GM12878 (cell line): ENCODE measurements around the gene PCK1. TPM values are rescaled to one million over a fixed set of nuclear protein-coding genes. Genes with fewer than 3 reads are reported as not detected.

ENCODE experiments used
- ATAC-seq: fragments of 200-7000 bp; cut with Tn5 transposase; 3 replicates; pipeline ENCODE4 v1.9.1; 2020; ENCODE audit warnings: mild to moderate bottlenecking, moderate library complexity
- BruUV-seq: library from RNA; stranded (reverse); fragments of 400-500 nt; replicated peaks from 2 replicates; lab custom pipeline; 2021; lab: Mats Ljungman, UMichigan
- CTCF ChIA-PET: fragments of 300-600 bp; sonication (Branson Sonifier 250); formaldehyde crosslinking; extraction: SDS; loops from one replicate; lab custom pipeline; 2021; ENCODE audit warnings: inconsistent platforms; lab: Yijun Ruan, JAX
- POLR2A ChIA-PET: fragments of 350-600 bp; formaldehyde crosslinking; extraction: SDS; loops from one replicate; lab custom pipeline; 2021; ENCODE audit warnings: inconsistent platforms; lab: Charles Lee
- RAD21 ChIA-PET: fragments of 300-600 bp; sonication (Branson Sonifier 250); formaldehyde crosslinking; loops from one replicate; lab custom pipeline; 2023; ENCODE audit warnings: antibody characterized with exemption; ENCODE audit not compliant: unreplicated experiment; lab: Charles Lee
- SMC1A ChIA-PET: fragments of 300-600 bp; sonication (Branson Sonifier 250); formaldehyde crosslinking; loops from one replicate; lab custom pipeline; 2023; ENCODE audit not compliant: unreplicated experiment, uncharacterized antibody; lab: Charles Lee
- DNase-seq: peaks from one replicate; pipeline ENCODE4 v3.0.0-alpha.2; 2011; ENCODE audit warnings: low read depth, low spot score
- FAIRE-seq: peaks from 3 replicates; lab custom pipeline; 2011; peaks lifted over from hg19 to GRCh38; lab: Jason Lieb, UNC
- H2AFZ ChIP-seq: 2 replicates; pipeline ENCODE4 v1.6.0; 2011; ENCODE audit warnings: low read depth, low read length, control low read depth; ENCODE audit not compliant: control insufficient read depth
- H3K27ac ChIP-seq: 2 replicates; pipeline ENCODE4 v1.5.1; 2011; ENCODE audit warnings: control low read depth; ENCODE audit not compliant: control insufficient read depth, insufficient read depth
- H3K27me3 ChIP-seq, 2 experiments: replicated peaks in 1 of 2; 2 replicates each; pipeline versions ENCODE4 v1.6.0 to v1.6.1; 2011; ENCODE audit warnings: low read length in 1 of 2; ENCODE audit not compliant: control insufficient read depth in 2 of 2, insufficient read depth in 2 of 2
- H3K36me3 ChIP-seq, 2 experiments: 2 replicates each; pipeline ENCODE4 v1.5.1; 2011; ENCODE audit warnings: low read length in 1 of 2; ENCODE audit not compliant: control insufficient read depth in 2 of 2, insufficient read depth in 2 of 2
- H3K4me1 ChIP-seq: 2 replicates; pipeline ENCODE4 v1.6.1; 2011; ENCODE audit warnings: mild to moderate bottlenecking, low read length, moderate library complexity, mixed read lengths; ENCODE audit not compliant: control insufficient read depth, insufficient read depth
- H3K4me2 ChIP-seq: 2 replicates; pipeline ENCODE4 v1.6.0; 2011; ENCODE audit warnings: control low read depth; ENCODE audit not compliant: control insufficient read depth, insufficient read depth
- H3K4me3 ChIP-seq: fragments of 200-600 bp; sonication (generic); 2 replicates; pipeline ENCODE4 v1.5.1; 2016
- H3K79me2 ChIP-seq: 2 replicates; pipeline ENCODE4 v1.6.0; 2011; ENCODE audit warnings: low read length; ENCODE audit not compliant: control insufficient read depth, insufficient read depth
- H3K9ac ChIP-seq: 2 replicates; pipeline ENCODE4 v1.8.0; 2011; ENCODE audit warnings: low read length, control low read depth, mixed read lengths; ENCODE audit not compliant: control insufficient read depth, insufficient read depth
- H3K9me3 ChIP-seq: replicated peaks from 3 replicates; pipeline ENCODE4 v1.5.1; 2011; ENCODE audit warnings: mild to moderate bottlenecking, low read length; ENCODE audit not compliant: control insufficient read depth, insufficient read depth
- H4K20me1 ChIP-seq: 2 replicates; pipeline ENCODE4 v1.6.0; 2011; ENCODE audit not compliant: control insufficient read depth, insufficient read depth
- ATF3 ChIP-seq: IDR thresholded peaks from 2 replicates; pipeline ENCODE4 v1.6.1; 2011; ENCODE audit warnings: low read depth, mild to moderate bottlenecking, low read length, moderate library complexity, borderline replicate concordance; ENCODE audit errors: extremely low read depth
- CHD2 ChIP-seq: IDR thresholded peaks from 2 replicates; pipeline ENCODE4 v1.6.1; 2011; ENCODE audit warnings: low read depth, low read length, improper control_type of control experiment, borderline replicate concordance
- FOXM1 ChIP-seq: IDR thresholded peaks from 2 replicates; pipeline ENCODE4 v1.6.1; 2012; ENCODE audit warnings: low read depth, mild to moderate bottlenecking, inconsistent platforms, low read length, moderate library complexity
- GATAD2B ChIP-seq: fragments of 450-650 bp; conservative IDR thresholded peaks from 2 replicates; pipeline ENCODE4 v1.6.1; 2017; ENCODE audit warnings: low read depth, mild to moderate bottlenecking, moderate library complexity
- KDM1A ChIP-seq: fragments of 200-600 bp; sonication (generic); IDR thresholded peaks from 2 replicates; pipeline ENCODE4 v1.6.1; 2016; ENCODE audit warnings: borderline replicate concordance
- MEF2A ChIP-seq: IDR thresholded peaks from 2 replicates; pipeline ENCODE4 v1.6.1; 2011; ENCODE audit warnings: low read depth, mild to moderate bottlenecking, low read length, moderate library complexity; ENCODE audit not compliant: insufficient read depth
- NFXL1 ChIP-seq: fragments of 450-650 bp; IDR thresholded peaks from 2 replicates; pipeline ENCODE4 v1.6.1; 2017; ENCODE audit warnings: antibody characterized with exemption, mild to moderate bottlenecking, borderline replicate concordance
- RELB ChIP-seq: fragments of 450-650 bp; IDR thresholded peaks from 2 replicates; pipeline ENCODE4 v1.6.1; 2017; ENCODE audit warnings: low read depth, mild to moderate bottlenecking, moderate library complexity
- REST ChIP-seq: IDR thresholded peaks from 2 replicates; pipeline ENCODE4 v1.6.1; 2012; ENCODE audit warnings: mild to moderate bottlenecking, low read depth, low read length
- STAT1 ChIP-seq: fragments of 450-650 bp; conservative IDR thresholded peaks from 2 replicates; pipeline ENCODE4 v1.6.1; 2014; ENCODE audit warnings: antibody characterized with exemption, mild to moderate bottlenecking
- SUPT20H ChIP-seq: IDR thresholded peaks from 2 replicates; pipeline ENCODE4 v1.6.1; 2011; ENCODE audit warnings: low read depth, mild to moderate bottlenecking, low read length, moderate library complexity, borderline replicate concordance; ENCODE audit not compliant: control insufficient read depth
- ZBTB40 ChIP-seq: fragments of 450-650 bp; IDR thresholded peaks from 2 replicates; pipeline ENCODE4 v1.6.1; 2016; ENCODE audit warnings: mild to moderate bottlenecking, moderate library complexity, borderline replicate concordance
- ZNF24 ChIP-seq: fragments of 450-650 bp; IDR thresholded peaks from 2 replicates; pipeline ENCODE4 v1.6.1; 2017; ENCODE audit warnings: antibody characterized with exemption, mild to moderate bottlenecking
- WGBS: methylation state at CpG from one replicate; pipeline ENCODE4 v1.1.6; 2016; ENCODE audit warnings: low lambda C conversion rate; ENCODE audit not compliant: insufficient replicate concordance, insufficient coverage; ENCODE audit errors: missing lambda C conversion rate; 5-methylcytosine and 5-hydroxymethylcytosine counted together
- in situ Hi-C: fragments of 300-500 bp; cut with MboI; formaldehyde crosslinking; loops from 9 replicates; pipeline ENCODE4 v1.14.3; 2018; ENCODE audit warnings: mixed read lengths
- intact Hi-C: fragments of 100-400 bp; cut with micrococcal nuclease; formaldehyde crosslinking; loops from one replicate; pipeline ENCODE4 v1.14.2; 2022; ENCODE audit not compliant: unreplicated experiment
- polyA plus RNA-seq, 11 experiments: library from polyadenylated mRNA; depleted of rRNA in 4 of 11; unstranded in 6 of 11; stranded (reverse) in 5 of 11; fragments of >200 nt; fragmentation: Nextera tagmentation in 4 of 11; fragmentation: Illumina TruSeq in 1 of 11; extraction: Ambion mirVana in 4 of 11; extraction: Trizol in 1 of 11; gene quantifications; 1 replicate in 1 of 11; 2 replicates in 10 of 11; pipeline versions ENCODE4 v1.2.1 to v1.2.3, GENCODE V29; 2011 to 2016; ENCODE audit warnings: inconsistent platforms in 2 of 11, missing spikeins in 2 of 11, low read depth in 1 of 11
- total RNA-seq, 4 experiments: library from RNA; depleted of rRNA in 3 of 4; stranded (reverse); fragments of >200 nt in 3 of 4; fragmentation: Illumina TruSeq in 1 of 4; extraction: Trizol in 1 of 4; gene quantifications; 2 replicates each; pipeline versions ENCODE4 v1.2.1 to v1.2.3, GENCODE V29; 2013 to 2021

PCK1 gene
- total and polyA plus RNA-seq, 10 of the 15 experiments (the other 5 are each of a cell fraction or from before 2014, with no cell fraction given), result 0.02 to 0.33 (median 0.09) TPM; not detected in 5

- DNase-seq (no peak), ATAC-seq (no peak), FAIRE-seq (no peak)
- Histone ChIP-seq H2AFZ (no peak overlapping the region), H3K79me2 (no peaks in the 10 kb centered on the region), H4K20me1 (no peaks in the 10 kb centered on the region), H3K4me1 (no peaks in the 10 kb centered on the region), H3K27ac (no peak overlapping the region)
- ChIA-PET RAD21 (no interaction called here), SMC1A (interaction anchor here (1.5 kb wide), 1 partner anchor 11 kb away, joined by 3 read pairs; no protein-coding TSS in a partner anchor)
- intact Hi-C loops, result no loop called here
- TF ChIP-seq RELB, result no peak
- no peak for TF ChIP-seq KDM1A
- TF ChIP-seq STAT1, result no peak
- TF ChIP-seq ZBTB40, result no peak
- no peak for TF ChIP-seq GATAD2B
- TF ChIP-seq SUPT20H, result no peak
- no peak for TF ChIP-seq MEF2A
- TF ChIP-seq FOXM1, result no peak
- no peak for TF ChIP-seq CHD2
- no peak for TF ChIP-seq NFXL1
- no peak for TF ChIP-seq ATF3
- TF ChIP-seq ZNF24, result no peak
- TF ChIP-seq REST, result no peak
- TF ChIP-seq, all 136 proteins: peak for 0
- POLR2A ChIA-PET, result no interaction called here
- Histone ChIP-seq H3K36me3 (no peaks in the 10 kb centered on the region), H3K4me2 (no peak overlapping the region), H3K4me3 (no peak overlapping the region), H3K27me3 (peaks cover 0 to 6% of the 10 kb centered on the region in 2 experiments; a peak in 3 of 4 replicates), H3K9me3 (no peaks in the 10 kb centered on the region), H3K9ac (no peak overlapping the region)
- 36% methylated on average over 12 of the region's 12 CpGs for WGBS
- no TSS peak for BruUV-seq
- CTCF ChIA-PET, result interaction anchor here (0.7 kb wide), 1 partner anchor 486 kb away, joined by 3 read pairs; no protein-coding TSS in a partner anchor
- in situ Hi-C loops, result no loop called here
Observed at GRCh38 chr20:57573242-57573641, 12.3 kb downstream of the PCK1 start.
